Parathyroid adenoma (tissue), 2 donors: Measurements from ENCODE around the gene AHDC1.

Source experiments
- H2AFZ ChIP-seq: fragments of 300-600 bp; sonication (generic); one replicate; pipeline ENCODE4 v1.7.0; 2017; ENCODE audit warnings: antibody characterized with exemption, mild to moderate bottlenecking
- H3K27ac ChIP-seq: fragments of 300-600 bp; sonication (generic); one replicate; pipeline ENCODE4 v1.7.0; 2017
- H3K27me3 ChIP-seq: fragments of 300-600 bp; sonication (generic); one replicate; pipeline ENCODE4 v1.7.0; 2017; ENCODE audit warnings: low read length; ENCODE audit not compliant: control insufficient read depth, insufficient read depth
- H3K36me3 ChIP-seq: fragments of 300-600 bp; sonication (generic); one replicate; pipeline ENCODE4 v1.7.0; 2017; ENCODE audit warnings: low read length; ENCODE audit not compliant: control insufficient read depth, insufficient read depth
- H3K4me1 ChIP-seq: fragments of 300-600 bp; sonication (generic); one replicate; pipeline ENCODE4 v1.7.0; 2017; ENCODE audit warnings: control low read depth
- H3K4me2 ChIP-seq: fragments of 300-600 bp; sonication (generic); one replicate; pipeline ENCODE4 v1.7.0; 2017; ENCODE audit warnings: low read length
- H3K4me3 ChIP-seq: fragments of 300-600 bp; sonication (generic); one replicate; pipeline ENCODE4 v1.7.0; 2017; ENCODE audit warnings: low read depth, low read length
- H3K79me2 ChIP-seq: fragments of 300-600 bp; sonication (generic); one replicate; pipeline ENCODE4 v1.7.0; 2017; ENCODE audit warnings: control low read depth
- H3K9ac ChIP-seq: fragments of 300-600 bp; sonication (generic); one replicate; pipeline ENCODE4 v1.7.0; 2017; ENCODE audit warnings: mild to moderate bottlenecking
- H3K9me3 ChIP-seq: fragments of 300-600 bp; sonication (generic); one replicate; pipeline ENCODE4 v1.7.0; 2017; ENCODE audit warnings: low read length; ENCODE audit not compliant: control insufficient read depth
- TF ChIP-seq, protein P1 (sequence below): fragments of 300-600 bp; sonication (generic); IDR thresholded peaks from one replicate; pipeline ENCODE4 v1.7.0; 2017; ENCODE audit warnings: antibody characterized with exemption, mild to moderate bottlenecking
- donor health status: primary hyperparathyroidism.

AHDC1 gene

DNA sequence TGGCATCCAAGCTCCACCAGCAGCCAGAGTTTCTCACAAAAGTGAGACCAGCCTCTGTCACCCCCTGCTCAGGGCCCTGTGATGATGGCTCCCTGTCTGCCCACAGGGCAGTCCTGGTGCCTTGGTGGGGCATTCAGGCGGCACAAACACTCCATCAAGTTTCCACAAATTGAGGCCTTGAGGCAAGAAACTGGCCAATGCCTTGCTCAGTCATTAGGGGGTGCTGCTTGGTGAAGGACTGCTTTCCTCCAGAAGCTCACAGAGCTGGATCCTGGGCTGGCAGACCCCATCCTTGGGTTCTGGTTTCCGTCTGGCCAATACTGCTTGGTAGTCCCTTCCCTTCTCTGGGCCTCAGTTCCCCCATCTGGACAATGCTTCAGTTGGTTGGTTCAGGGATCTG is 12.5 kb upstream of the AHDC1 start:
- Histone ChIP-seq H3K9me3 (no peaks in the 10 kb centered on the region), H3K4me3 (no peak overlapping the region), H3K27me3 (no peaks in the 10 kb centered on the region), H3K4me1 (no peaks in the 10 kb centered on the region), H3K27ac (no peak overlapping the region), H3K4me2 (no peak overlapping the region), H3K36me3 (no peaks in the 10 kb centered on the region), H2AFZ (no peak overlapping the region), H3K79me2 (no peaks in the 10 kb centered on the region), H3K9ac (no peak overlapping the region)
- TF ChIP-seq, protein P1, sequence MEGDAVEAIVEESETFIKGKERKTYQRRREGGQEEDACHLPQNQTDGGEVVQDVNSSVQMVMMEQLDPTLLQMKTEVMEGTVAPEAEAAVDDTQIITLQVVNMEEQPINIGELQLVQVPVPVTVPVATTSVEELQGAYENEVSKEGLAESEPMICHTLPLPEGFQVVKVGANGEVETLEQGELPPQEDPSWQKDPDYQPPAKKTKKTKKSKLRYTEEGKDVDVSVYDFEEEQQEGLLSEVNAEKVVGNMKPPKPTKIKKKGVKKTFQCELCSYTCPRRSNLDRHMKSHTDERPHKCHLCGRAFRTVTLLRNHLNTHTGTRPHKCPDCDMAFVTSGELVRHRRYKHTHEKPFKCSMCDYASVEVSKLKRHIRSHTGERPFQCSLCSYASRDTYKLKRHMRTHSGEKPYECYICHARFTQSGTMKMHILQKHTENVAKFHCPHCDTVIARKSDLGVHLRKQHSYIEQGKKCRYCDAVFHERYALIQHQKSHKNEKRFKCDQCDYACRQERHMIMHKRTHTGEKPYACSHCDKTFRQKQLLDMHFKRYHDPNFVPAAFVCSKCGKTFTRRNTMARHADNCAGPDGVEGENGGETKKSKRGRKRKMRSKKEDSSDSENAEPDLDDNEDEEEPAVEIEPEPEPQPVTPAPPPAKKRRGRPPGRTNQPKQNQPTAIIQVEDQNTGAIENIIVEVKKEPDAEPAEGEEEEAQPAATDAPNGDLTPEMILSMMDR, result no peak

DNA sequence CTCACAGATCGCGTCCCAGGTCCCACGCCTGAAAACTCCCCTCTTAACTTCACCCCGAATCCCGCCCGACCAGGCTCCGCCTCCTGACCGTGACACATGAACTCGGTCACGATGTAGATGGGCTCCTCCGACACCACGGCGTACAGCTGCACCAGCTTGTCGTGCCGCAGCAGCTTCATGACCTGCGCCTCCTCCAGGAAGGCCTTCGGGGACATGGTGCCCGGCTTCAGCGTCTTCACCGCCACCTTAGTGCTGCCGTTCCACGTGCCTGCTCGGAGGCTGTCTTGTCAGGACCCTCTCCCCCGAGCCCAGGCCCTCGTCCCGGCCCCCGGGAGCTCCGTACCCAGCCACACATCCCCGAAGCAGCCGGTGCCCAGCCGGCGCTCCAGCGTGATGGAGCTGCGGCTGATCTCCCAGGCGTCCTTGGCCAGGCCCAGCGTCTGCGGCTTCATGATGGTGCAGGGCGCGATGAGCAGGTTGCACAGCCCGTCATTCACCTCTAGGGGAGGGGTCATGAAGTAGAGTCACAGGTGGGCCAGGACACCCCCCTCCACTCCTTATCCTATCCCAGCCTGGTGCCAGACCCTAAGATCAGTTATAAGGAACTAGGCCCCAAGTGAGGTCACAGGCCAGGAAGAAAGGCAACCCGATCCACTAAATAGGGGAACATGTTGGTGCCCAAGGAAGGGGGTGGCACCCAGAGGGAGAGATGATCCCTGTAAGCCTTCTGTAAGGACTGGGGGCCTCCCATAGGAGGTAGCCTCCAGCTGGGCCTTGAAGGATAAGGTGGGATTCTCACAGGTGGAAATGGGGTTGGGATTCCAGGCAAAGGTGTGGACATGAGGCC is 11.6 kb upstream of the AHDC1 start:
- H3K4me3 ChIP-seq, result no peak overlapping the region
- no peaks in the 10 kb centered on the region for H3K27me3 ChIP-seq
- TF ChIP-seq, protein P1, result no peak
- H3K4me1 ChIP-seq, result no peaks in the 10 kb centered on the region
- no peaks in the 10 kb centered on the region for H3K36me3 ChIP-seq
- no peak overlapping the region for H3K27ac ChIP-seq
- no peaks in the 10 kb centered on the region for H3K79me2 ChIP-seq
- H2AFZ ChIP-seq, result no peak overlapping the region
- no peak overlapping the region for H3K9ac ChIP-seq
- no peak overlapping the region for H3K4me2 ChIP-seq
- no peaks in the 10 kb centered on the region for H3K9me3 ChIP-seq

DNA sequence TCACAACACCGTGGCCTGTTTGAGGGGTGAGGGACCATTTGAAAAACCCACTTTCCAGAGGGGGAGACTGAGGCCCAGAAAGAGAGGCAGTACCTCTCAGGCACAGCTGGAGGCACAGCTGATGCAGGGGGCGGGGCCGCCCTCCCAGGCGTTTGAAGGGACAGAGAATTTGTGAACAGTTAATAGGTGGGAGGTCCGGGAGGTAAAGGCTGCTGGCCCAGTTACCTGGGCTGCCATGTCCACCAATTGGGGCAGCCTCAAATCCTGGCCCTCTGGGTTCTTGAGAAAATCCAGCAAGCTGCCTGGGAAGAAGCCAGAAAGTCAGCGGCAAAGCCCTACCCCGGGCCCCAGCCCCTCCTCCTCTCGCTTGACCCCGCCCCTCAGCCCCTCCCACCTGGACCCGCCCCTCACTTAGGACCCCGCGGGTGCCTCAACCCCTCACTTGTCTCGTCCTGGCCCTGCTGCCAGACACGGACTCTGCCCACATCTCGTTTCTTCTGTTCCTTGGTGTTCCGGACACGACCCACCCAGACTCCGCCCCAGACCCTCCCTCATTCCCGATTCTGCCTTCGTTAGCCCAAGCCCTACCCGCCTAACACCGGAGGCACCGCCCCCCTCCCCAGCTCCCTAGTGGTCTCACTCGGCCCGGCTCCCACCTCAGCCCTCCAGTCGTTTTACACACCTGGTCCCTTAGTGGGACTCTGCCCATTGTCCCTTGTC is 10.8 kb upstream of the AHDC1 start:
- Histone ChIP-seq H3K4me2 (no peak overlapping the region), H3K4me1 (no peaks in the 10 kb centered on the region), H3K9me3 (no peaks in the 10 kb centered on the region), H3K79me2 (no peaks in the 10 kb centered on the region), H3K9ac (no peak overlapping the region), H3K27ac (no peak overlapping the region), H3K4me3 (no peak overlapping the region), H3K36me3 (no peaks in the 10 kb centered on the region), H3K27me3 (no peaks in the 10 kb centered on the region), H2AFZ (no peak overlapping the region)
- TF ChIP-seq, protein P1, result no peak

DNA sequence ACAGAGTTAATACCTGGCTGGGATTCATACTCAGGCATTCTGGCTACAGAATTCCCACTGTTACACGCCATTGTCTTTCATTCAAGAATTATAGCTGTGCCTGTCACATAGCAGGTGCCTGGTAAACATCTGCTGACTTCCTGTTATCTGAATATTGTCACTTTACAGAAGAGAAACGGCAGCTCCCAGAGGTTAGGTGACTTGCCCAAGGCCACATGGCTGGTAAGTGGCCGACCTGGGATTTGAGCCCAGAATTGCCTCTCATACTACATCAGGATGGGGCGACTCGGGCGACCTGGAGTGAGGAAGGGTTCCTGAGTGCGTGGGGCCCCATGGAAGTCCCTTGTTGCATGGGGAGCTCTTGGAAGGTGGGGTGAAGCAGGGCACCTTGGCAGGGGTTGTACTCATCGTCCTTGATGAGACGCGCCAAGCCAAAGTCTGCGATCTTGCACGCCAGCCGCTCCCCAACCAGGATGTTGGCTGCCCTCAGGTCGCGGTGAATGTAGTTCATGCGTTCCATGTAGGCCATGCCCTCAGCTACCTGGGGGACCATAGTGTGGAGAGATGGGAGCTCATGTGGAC is 10.2 kb upstream of the AHDC1 start:
- Histone ChIP-seq H3K4me3 (no peak overlapping the region), H3K9me3 (no peaks in the 10 kb centered on the region), H3K4me2 (no peak overlapping the region), H3K36me3 (no peaks in the 10 kb centered on the region), H3K9ac (no peak overlapping the region), H3K27me3 (no peaks in the 10 kb centered on the region), H2AFZ (no peak overlapping the region), H3K4me1 (no peaks in the 10 kb centered on the region), H3K27ac (no peak overlapping the region), H3K79me2 (no peaks in the 10 kb centered on the region)
- TF ChIP-seq, protein P1, result no peak
